ENCODE results near the gene TMEM61.

Gene TMEM61

DNA sequence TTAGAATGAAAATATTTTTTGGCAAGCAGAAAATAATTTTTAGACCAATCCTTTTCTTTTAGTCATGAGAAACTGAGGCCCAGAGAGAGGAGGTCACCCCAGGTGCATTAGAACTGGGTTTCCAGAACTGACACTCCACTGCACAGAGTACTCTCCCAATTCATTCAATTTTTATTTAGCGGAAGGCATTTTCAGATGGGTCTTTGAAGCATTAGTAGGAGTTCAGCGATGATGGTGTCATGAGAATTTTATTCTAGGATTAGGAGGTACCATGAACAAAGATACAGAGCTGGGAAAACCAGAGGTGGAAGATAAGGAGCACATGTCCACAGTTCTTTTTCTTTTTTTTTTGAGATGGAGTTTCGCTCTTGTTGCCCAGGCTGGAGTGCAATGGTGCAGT is 61.2 kb downstream of the TMEM61 start:
- no peaks in the 10 kb centered on the region for H3K79me2 ChIP-seq (ENCODE audit: low read length)
- no peaks in the 10 kb centered on the region for H3K36me3 ChIP-seq (replicated peaks; ENCODE audit: insufficient read depth, low read length)
- H3K4me2 ChIP-seq (ENCODE audit: low read depth, low read length): no peak overlapping the region
- H3K27me3 ChIP-seq (replicated peaks; ENCODE audit: insufficient read depth, low read length): peaks cover 50% of the 10 kb centered on the region
- H3K4me1 ChIP-seq (ENCODE audit: low read length): no peaks in the 10 kb centered on the region
- H3K9ac ChIP-seq (ENCODE audit: low read length): no peak overlapping the region
- no peaks in the 10 kb centered on the region for H4K20me1 ChIP-seq (ENCODE audit: insufficient read depth, low read length)
- no peak overlapping the region for H2AFZ ChIP-seq (ENCODE audit: low read length)
- no peaks in the 10 kb centered on the region for H3K9me3 ChIP-seq (replicated peaks; ENCODE audit: insufficient read depth, low read length)
- H3K27ac ChIP-seq (ENCODE audit: low read length): no peak overlapping the region
- no peak overlapping the region for H3K4me3 ChIP-seq (ENCODE audit: low read length)
- DNase-seq: no peak
- no peaks in the 10 kb centered on the region for H3F3A ChIP-seq (ENCODE audit: insufficient read depth, low read length)
- TF ChIP-seq EZH2 (optimal IDR thresholded peaks at IDR 0.05; ENCODE audit: low read depth, low read length) (no peak), EZH2phosphoT487 (IDR thresholded peaks at IDR 0.05; ENCODE audit: low read length) (no peak)
- TF ChIP-seq, protein P1, sequence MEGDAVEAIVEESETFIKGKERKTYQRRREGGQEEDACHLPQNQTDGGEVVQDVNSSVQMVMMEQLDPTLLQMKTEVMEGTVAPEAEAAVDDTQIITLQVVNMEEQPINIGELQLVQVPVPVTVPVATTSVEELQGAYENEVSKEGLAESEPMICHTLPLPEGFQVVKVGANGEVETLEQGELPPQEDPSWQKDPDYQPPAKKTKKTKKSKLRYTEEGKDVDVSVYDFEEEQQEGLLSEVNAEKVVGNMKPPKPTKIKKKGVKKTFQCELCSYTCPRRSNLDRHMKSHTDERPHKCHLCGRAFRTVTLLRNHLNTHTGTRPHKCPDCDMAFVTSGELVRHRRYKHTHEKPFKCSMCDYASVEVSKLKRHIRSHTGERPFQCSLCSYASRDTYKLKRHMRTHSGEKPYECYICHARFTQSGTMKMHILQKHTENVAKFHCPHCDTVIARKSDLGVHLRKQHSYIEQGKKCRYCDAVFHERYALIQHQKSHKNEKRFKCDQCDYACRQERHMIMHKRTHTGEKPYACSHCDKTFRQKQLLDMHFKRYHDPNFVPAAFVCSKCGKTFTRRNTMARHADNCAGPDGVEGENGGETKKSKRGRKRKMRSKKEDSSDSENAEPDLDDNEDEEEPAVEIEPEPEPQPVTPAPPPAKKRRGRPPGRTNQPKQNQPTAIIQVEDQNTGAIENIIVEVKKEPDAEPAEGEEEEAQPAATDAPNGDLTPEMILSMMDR (IDR thresholded peaks at IDR 0.05; ENCODE audit: low read length): no peak
- H3K9me2 ChIP-seq (replicated peaks; ENCODE audit: insufficient read depth, low read length): no peaks in the 10 kb centered on the region
